Gastroesophageal sphincter (tissue), 3 donors: ENCODE measurements around the gene KPNB1.

Experiments
- POLR2AphosphoS5 ChIP-seq: sonication (generic); formaldehyde crosslinking; IDR thresholded peaks from one replicate; pipeline ENCODE4 v1.6.1; 2017; ENCODE audit warnings: antibody characterized with exemption
- TF ChIP-seq, protein P1 (sequence below), 4 experiments: fragments of 200-600 bp in 2 of 4; fragments of 450-650 bp in 2 of 4; sonication (generic) in 1 of 4; IDR thresholded peaks; one replicate each; pipeline ENCODE4 v1.5.1; 2017 to 2019; ENCODE audit warnings: antibody characterized with exemption in 4 of 4, mild to moderate bottlenecking in 2 of 4, moderate library complexity in 2 of 4

DNA sequence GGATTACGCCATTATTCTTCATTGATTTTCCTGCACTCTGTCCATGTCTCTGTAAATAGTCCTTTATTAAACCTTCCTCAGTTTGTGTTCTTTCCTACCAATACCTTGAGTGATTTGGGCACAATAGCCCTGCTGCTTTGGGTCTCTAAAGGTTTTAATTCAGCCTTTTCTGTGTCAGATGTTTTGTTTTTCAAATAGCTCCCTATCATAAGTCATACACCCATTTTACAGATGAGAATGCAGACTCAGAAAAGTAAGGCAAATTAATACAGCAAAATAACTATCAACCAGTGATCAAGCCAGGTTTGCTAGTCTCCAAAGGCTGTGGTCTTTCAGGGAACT is 25.0 kb upstream of the KPNB1 start:
- TF ChIP-seq, protein P1, sequence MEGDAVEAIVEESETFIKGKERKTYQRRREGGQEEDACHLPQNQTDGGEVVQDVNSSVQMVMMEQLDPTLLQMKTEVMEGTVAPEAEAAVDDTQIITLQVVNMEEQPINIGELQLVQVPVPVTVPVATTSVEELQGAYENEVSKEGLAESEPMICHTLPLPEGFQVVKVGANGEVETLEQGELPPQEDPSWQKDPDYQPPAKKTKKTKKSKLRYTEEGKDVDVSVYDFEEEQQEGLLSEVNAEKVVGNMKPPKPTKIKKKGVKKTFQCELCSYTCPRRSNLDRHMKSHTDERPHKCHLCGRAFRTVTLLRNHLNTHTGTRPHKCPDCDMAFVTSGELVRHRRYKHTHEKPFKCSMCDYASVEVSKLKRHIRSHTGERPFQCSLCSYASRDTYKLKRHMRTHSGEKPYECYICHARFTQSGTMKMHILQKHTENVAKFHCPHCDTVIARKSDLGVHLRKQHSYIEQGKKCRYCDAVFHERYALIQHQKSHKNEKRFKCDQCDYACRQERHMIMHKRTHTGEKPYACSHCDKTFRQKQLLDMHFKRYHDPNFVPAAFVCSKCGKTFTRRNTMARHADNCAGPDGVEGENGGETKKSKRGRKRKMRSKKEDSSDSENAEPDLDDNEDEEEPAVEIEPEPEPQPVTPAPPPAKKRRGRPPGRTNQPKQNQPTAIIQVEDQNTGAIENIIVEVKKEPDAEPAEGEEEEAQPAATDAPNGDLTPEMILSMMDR (IDR thresholded peaks at IDR 0.05) = no peak
- no peak for TF ChIP-seq POLR2AphosphoS5
